ENCODE data around the gene PSPH.
A peak's percentile ranks its signal among the peaks of the same experiment; 100 is the strongest.
"Not testable (repeated sequence)": the region's sequence is repeated elsewhere in the genome, so short reads cannot be mapped to it uniquely, and the experiment has no call there.

Gene PSPH

DNA sequence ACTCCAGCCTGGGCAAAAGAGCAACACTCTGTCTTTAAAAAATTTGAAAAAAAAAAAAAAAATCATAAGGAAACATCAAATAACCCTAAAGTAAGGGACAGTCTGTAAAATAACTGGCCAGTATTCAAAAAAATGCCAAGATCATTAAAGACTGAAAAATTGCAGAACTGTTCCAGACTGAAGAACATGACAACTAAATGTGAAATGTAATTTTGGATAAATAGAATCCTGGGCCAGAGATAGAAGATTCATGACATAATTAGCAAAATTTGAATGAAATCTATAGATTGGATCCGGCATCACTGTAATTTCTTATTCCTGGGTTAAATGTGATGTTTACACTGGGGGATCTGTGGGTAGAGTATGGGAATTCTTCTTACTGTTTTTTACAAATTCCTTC, 3.0 kb downstream of the PSPH start:
- Histone ChIP-seq H4K20me1 (peaks cover 0 to 15% (median 6%) of the 10 kb centered on the region in 11 experiments; a peak in 14 of 22 replicates), H3K36me3 (peaks cover 5 to 27% (median 10%) of the 10 kb centered on the region in 11 experiments), H3K9me3 (replicated peaks in 1 of 11) (no peaks in the 10 kb centered on the region), H3K27me3 (no peaks in the 10 kb centered on the region), H3K4me2 (no peak overlapping the region), H3K9ac (no peak overlapping the region), H3K27ac (no peak overlapping the region), H3K4me3 (no peak overlapping the region), H3K4me1 (peaks cover 16 to 30% (median 22%) of the 10 kb centered on the region in 10 experiments)
- TF ChIP-seq Cebpa-rat (IDR thresholded peaks at IDR 0.05), result no peak

DNA sequence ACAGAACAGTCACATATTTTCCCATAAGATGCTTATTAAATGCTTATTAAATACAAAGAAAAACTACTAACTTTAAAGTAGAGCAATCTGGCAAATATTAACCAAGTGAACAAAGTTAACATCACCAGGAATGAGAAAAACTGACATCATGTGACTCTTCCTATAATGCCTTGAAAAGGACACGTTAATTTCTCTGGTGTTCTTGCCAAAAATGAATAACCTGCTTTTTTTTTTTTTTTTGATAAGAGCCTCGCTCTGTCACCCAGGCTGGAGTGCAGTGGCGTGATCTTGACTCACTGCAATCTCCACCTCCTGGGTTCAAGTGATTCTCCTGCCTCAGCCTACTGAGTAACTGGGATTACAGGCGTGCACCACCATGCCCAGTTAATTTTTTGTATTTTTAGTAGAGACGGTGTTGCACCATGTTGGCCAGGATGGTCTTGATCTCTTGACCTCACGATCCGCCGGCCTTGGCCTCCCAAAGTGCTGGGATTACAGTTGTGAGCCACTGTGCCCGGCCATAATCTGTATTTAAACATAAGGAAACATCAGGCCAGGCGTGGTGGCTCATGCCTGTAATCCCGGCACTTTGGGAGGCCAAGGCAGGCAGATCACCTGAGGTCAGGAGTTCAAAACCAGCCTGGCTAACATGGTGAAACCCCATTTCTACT, 3.7 kb downstream of the PSPH start:
- H3K4me1 ChIP-seq, result peaks cover 10 to 24% (median 16%) of the 10 kb centered on the region in 10 experiments

DNA sequence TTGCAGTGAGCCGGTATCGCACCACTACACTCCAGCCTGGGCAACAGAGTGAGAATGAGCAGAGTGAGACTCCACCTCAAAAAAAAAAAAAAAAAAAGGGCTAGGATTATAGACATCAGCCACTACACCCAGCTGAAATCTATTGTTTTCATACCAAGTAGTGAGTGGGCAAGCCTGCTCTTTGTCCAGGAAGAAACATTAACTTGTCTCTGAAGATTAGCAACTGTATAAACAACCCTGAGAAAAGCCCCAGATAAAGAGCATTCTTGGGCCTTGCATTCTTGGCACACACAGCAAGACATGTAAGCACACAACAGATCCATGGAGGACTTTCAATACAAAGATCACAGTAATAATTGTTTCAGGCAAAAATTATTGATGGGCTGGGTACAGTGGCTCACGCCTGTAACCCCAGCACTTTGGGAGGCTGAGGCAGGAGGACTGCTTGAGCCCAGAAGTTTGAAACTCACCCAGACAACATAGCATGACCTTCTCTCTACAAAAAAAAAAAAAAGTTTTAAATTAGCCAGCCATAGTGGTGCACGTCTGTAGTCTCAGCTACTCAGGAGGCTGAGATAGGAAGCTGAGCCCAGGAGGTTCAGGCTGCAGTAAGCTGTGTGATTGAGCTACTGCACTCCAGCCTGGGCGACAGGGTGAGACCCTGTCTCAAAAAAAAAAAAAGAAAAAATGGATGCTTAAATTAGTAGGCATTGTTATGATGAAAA, 4.4 kb downstream of the PSPH start:
- Histone ChIP-seq H3K4me1 (peaks cover 10 to 22% (median 14%) of the 10 kb centered on the region in 10 experiments), H3K4me3 (no peak overlapping the region), H3K27ac (no peak overlapping the region), H4K20me1 (peaks cover 0 to 2% (median 0%) of the 10 kb centered on the region in 11 experiments; a peak in 3 of 22 replicates), H3K27me3 (no peaks in the 10 kb centered on the region), H3K36me3 (peaks cover 0 to 32% (median 14%) of the 10 kb centered on the region in 11 experiments; a peak in 17 of 22 replicates), H3K9ac (no peak overlapping the region), H3K9me3 (replicated peaks in 1 of 11) (no peaks in the 10 kb centered on the region), H3K4me2 (no peak overlapping the region)
- no peak for TF ChIP-seq Cebpa-rat (IDR thresholded peaks at IDR 0.05)

More for the DNA sequence above, 3.7 kb downstream of the PSPH start:
- H3K27ac ChIP-seq; H3K4me3 ChIP-seq; H3K4me2 ChIP-seq; H3K9me3 ChIP-seq (replicated peaks in 1 of 11); H3K27me3 ChIP-seq; H4K20me1 ChIP-seq; H3K9ac ChIP-seq: not testable (repeated sequence)
- H3K36me3 ChIP-seq, result peaks cover 0 to 26% (median 9%) of the 10 kb centered on the region in 11 experiments; a peak in 19 of 22 replicates

- H3K9me3 ChIP-seq (replicated peaks in 1 of 11); H3K9ac ChIP-seq; H3K27me3 ChIP-seq; H4K20me1 ChIP-seq; H3K4me3 ChIP-seq: not testable (repeated sequence)
- Histone ChIP-seq H3K27ac (0 out of 22 replicates have a peak overlapping the region, but pooled peaks of 1 of the 11 experiments have one; percentile 24), H3K4me2 (peak overlapping the region in 2 of 11 experiments; percentile 41 to 42; a peak in 3 of 22 replicates), H3K36me3 (peaks cover 4 to 42% (median 22%) of the 10 kb centered on the region in 11 experiments; a peak in 20 of 22 replicates), H3K4me1 (peaks cover 10 to 22% (median 14%) of the 10 kb centered on the region in 10 experiments)
Measured at GRCh38 chr7:56045758-56046157, 5.5 kb downstream of the PSPH start.

DNA sequence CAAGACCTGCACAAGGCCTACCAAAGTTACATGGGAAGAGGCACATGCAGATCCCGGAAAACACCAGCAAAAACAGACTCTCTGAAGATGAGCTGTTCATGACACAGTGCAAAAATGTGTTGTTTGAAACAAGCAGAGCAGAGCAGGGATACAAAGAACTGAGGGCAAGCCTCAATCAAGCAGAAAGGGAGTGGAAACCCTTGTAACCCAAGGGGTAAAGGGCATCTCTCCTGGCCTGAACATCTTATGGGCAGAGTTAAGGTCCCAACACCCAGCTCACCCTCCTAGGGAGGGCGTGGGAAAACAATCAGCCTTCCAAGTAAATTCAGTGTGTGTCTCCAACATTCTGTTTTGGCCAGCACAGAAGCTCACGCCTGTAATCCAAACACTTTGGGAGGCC, 10.5 kb downstream of the PSPH start:
- H3K4me2 ChIP-seq, result no peak overlapping the region
- H4K20me1 ChIP-seq, result no peaks in the 10 kb centered on the region
- no peak overlapping the region for H3K9ac ChIP-seq
- no peak overlapping the region for H3K27ac ChIP-seq
- H3K27me3 ChIP-seq, result no peaks in the 10 kb centered on the region
- H3K9me3 ChIP-seq (replicated peaks in 1 of 11), result no peaks in the 10 kb centered on the region
- TF ChIP-seq Cebpa-rat (IDR thresholded peaks at IDR 0.05), result no peak
- H3K4me3 ChIP-seq, result no peak overlapping the region
- peaks cover 7 to 51% (median 28%) of the 10 kb centered on the region in 11 experiments; a peak in 21 of 22 replicates for H3K36me3 ChIP-seq
- H3K4me1 ChIP-seq, result peaks cover 0 to 8% (median 0%) of the 10 kb centered on the region in 10 experiments; a peak in 3 of 20 replicates

DNA sequence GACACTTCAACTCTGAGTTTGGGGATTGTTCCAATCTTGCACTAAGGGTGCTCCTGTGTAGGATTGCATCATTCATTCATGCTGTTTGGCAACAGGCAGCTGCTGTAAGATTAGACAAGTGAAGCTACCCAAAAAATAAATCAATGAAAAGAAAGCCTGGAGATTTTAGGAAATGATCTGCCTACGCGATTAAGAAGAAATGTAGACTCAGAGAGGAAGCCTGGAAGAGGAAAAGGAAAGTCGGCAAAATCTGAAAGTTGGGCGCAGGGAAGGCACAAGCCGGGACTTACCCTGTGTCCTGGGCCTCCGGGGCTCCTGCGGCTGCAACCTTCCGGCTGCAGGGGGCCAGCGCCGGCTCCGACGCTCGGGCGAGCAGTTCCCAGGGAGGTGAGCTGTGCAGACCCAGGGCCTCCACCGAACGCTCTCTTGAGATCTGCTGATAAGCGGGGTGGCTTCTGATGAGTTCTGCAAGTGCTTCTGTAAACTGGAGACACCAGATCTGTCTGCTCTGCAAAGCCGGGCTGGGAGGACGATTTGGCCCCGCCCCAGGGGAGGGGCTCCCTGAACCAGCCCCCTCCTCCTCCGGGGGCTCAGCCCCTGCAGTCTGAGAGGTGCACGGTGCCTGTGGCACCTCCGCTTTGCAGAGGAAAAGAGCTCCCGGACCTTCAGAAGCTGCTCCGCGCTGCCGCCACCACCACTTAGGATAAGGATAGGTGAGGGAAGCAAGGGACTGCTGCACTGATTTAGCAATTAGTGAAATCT, 17.4 kb downstream of the PSPH start:
- Histone ChIP-seq H3K4me2 (peak overlapping the region; percentile 77 to 95 (median 83)), H3K27ac (peak overlapping the region in 10 of 11 experiments; percentile 43 to 70 (median 58); a peak in 20 of 22 replicates), H3K9ac (peak overlapping the region; percentile 62 to 81 (median 72)), H3K36me3 (peaks cover 18 to 42% (median 26%) of the 10 kb centered on the region in 11 experiments), H3K9me3 (replicated peaks in 1 of 11) (no peaks in the 10 kb centered on the region), H4K20me1 (no peaks in the 10 kb centered on the region; a peak in 1 of 22 replicates), H3K4me3 (peak overlapping the region; percentile 61 to 78 (median 70)), H3K4me1 (peaks cover 16 to 33% (median 29%) of the 10 kb centered on the region in 10 experiments), H3K27me3 (no peaks in the 10 kb centered on the region)
- TF ChIP-seq Cebpa-rat (IDR thresholded peaks at IDR 0.05), result peak in 7 of 11 experiments; percentile 42 to 91 (median 75); a peak in 12 of 22 replicates

- Histone ChIP-seq H3K9ac (peak overlapping the region in 1 of 11 experiments; percentile 81; a peak in 1 of 22 replicates), H3K4me3 (peak overlapping the region in 2 of 10 experiments; percentile 74 to 76; a peak in 2 of 20 replicates)
Measured at GRCh38 chr7:56032578-56032977, 18.7 kb downstream of the PSPH start.

GRCh38 chr7:56031556-56031955, 19.7 kb downstream of the PSPH start:
- not testable (repeated sequence) for H3K4me3 ChIP-seq; H3K27ac ChIP-seq; H4K20me1 ChIP-seq; H3K9me3 ChIP-seq (replicated peaks in 1 of 11); H3K27me3 ChIP-seq
- Histone ChIP-seq H3K4me1 (peaks cover 16 to 33% (median 29%) of the 10 kb centered on the region in 10 experiments), H3K36me3 (peaks cover 39 to 59% (median 47%) of the 10 kb centered on the region in 11 experiments), H3K9ac (peak overlapping the region in 1 of 11 experiments; percentile 34; a peak in 1 of 22 replicates), H3K4me2 (peak overlapping the region in 3 of 11 experiments; percentile 78 to 88 (median 81); a peak in 6 of 22 replicates)

More at GRCh38 chr7:56032578-56032977, 18.7 kb downstream of the PSPH start:
- Histone ChIP-seq H3K4me1 (peaks cover 16 to 33% (median 29%) of the 10 kb centered on the region in 10 experiments), H3K4me2 (peak overlapping the region; percentile 12 to 95 (median 83); a peak in 15 of 22 replicates), H3K36me3 (peaks cover 30 to 49% (median 37%) of the 10 kb centered on the region in 11 experiments)
- not testable (repeated sequence) for H4K20me1 ChIP-seq; H3K9me3 ChIP-seq (replicated peaks in 1 of 11); H3K27ac ChIP-seq; H3K27me3 ChIP-seq

Data from BLaER1 treated with 17β-estradiol and CSF1 and Interleukin-3, amounts not matched to agents 10 nM and 100 nM (cell line).